SHP77 (cell line): ENCODE results near the gene SMC3.
"Not testable (repeated sequence)": the region's sequence is repeated elsewhere in the genome, so short reads cannot be mapped to it uniquely, and the experiment has no call there.

ENCODE experiments used
- DNase-seq, 2 experiments: peaks; one replicate each; lab custom pipeline; 2025; lab: John Stamatoyannopoulos, UW

Gene SMC3

DNA sequence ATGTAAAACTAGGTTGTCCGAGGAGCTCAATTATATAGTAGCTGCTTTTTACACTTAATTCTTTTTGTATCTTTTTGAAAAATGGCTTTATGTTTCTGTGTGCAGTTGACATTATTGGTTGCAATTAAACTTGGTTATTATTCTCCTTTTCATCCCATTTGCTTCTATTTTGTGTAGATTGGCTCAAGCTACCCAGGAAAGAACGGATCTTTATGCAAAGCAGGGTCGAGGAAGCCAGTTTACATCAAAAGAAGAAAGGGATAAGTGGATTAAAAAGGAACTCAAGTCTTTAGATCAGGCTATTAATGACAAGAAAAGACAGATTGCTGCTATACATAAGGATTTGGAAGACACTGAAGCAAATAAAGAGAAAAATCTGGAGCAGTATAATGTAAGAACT is 16.5 kb downstream of the SMC3 start:
- no peak for DNase-seq

- no peak for DNase-seq
Measured at GRCh38 chr10:110591760-110592159, 24.3 kb downstream of the SMC3 start.

DNA sequence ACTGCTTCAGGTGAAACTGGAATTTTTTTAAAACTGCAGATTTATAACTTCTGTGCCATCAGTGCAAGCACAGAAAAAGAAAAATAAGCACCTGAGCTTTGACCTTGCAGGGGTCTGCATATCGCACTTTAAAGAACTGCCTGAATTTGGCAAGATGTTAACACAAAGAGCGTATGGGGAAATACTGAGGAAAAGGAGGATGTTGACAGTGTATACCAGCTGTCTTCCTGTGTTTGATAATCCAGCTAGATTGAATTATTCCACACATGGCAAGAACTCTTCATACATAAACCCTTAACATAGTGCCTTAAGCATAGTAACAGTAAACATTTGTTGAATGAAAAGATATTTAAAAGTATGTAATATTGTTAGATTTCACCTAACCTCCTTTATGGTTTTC is 30.0 kb downstream of the SMC3 start:
- no peak for DNase-seq

GRCh38 chr10:110600487-110601101 is 33.1 kb downstream of the SMC3 start:
- DNase-seq, result peak; percentile 22 to 66

- no peak for DNase-seq
Measured at GRCh38 chr10:110601581-110601980, 34.1 kb downstream of the SMC3 start.

- DNase-seq, result no peak
Measured at GRCh38 chr10:110608087-110608486, 40.6 kb downstream of the SMC3 start.

DNA sequence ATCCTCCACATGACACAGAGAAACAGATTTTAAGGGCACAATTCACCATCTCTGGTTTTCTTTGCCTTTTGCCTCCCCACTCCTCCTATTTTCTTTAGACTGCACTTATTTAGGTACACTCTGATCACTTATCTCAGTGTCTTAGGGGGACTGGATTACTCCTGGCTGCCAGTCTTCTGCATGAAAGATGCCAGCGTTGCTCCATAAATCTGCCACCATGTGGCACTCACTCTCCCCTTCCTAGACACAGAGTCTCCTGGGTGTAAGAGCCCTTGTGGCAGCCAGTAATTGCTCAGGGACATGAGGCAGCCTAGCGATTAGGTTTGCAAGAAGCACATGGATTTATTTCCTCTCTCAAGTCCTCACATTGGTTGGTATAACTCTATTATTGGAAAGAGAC is 42.1 kb downstream of the SMC3 start:
- DNase-seq, result peak; percentile 62 to 66

DNA sequence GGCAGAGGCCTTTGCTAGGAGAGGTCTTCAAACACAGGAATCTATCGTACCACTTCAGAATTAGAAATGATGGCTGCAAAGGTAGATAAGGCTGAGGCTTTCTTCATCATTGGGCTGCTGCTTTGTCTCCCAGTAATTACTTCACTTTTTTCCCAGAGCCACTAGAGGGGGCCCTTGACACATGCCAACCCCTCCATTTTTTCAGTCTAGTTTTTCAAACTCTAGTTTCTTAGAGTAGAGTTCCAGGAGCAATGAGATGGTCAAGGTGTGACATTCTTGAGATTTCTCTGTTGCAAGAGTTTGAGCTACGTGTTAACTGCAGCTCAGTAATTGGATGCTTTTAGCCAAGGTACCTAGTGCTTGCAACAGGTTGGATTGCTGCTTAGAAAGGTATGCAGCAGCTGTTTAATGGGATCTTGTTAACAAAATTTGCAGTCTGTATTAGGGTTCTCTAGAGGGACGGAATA is 42.8 kb downstream of the SMC3 start:
- peak; percentile 48 to 54 for DNase-seq

GRCh38 chr10:110610781-110611180 is 43.3 kb downstream of the SMC3 start:
- not testable (repeated sequence) for DNase-seq

DNA sequence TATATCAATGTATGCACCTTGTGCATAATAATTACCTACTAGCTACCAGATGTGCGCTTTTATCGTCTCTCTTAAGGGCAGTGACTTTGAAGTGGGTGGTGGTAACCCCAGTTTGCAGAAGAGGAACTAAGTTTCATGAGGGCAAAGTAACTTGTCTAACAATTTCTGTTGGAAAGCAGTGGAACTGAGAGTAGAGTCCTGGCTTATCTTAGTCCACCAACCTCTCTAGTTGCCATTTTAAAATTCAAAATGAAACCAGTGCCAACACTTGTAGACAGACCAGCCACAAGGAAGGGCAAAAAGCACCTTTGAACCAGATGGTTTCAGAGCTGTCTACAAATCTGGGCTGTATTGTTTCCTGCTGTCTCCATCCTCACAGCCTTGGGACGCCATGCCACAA is 44.6 kb downstream of the SMC3 start:
- no peak for DNase-seq

DNA sequence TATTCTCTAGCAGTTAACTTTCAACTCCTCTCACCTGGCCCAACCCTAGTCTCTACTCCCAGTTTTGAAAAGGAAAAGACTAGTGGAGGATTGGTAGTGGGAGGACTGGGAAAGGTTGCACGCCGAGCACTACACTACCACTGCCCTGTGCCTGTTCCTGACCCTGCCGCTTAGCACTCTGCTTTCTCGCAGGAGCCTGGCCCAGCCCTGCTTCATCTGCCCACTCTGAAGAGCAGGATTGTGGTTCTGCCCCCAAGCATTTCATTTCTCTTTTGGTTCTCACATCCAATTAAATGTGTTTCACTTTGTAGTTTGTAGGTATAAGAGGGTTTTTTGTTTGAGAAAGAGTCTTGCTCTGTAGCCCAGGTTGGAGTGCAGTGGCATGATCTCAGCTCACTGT is 45.1 kb downstream of the SMC3 start:
- DNase-seq, result no peak

GRCh38 chr10:110613341-110613995 is 46.0 kb downstream of the SMC3 start:
- DNase-seq, result no peak

DNA sequence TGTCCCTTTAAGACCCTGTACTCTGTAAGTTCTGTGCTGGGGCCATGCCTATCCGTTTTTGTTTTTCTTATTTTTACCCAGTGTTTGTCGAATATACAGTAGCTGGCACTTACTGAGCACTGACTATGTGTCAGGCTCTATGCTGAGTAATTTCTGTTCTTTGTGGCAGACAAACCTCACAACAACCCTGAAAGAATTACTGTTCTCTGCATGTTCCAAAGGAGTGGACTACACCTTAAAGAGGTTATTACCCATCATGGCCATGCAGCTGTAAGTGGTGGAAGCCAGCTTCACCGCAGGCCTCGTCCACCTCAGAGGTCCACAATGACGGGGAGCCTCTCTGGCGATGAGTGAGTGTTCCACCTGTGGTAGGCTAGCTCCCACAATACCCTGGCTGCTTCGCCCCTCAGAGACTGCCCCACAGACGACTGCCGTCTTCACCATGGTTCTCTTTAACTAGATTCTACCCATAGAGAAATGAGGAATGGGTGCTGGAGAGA is 46.6 kb downstream of the SMC3 start:
- DNase-seq, result no peak

- DNase-seq, result no peak
Measured at GRCh38 chr10:110615057-110615747, 47.7 kb downstream of the SMC3 start.

DNA sequence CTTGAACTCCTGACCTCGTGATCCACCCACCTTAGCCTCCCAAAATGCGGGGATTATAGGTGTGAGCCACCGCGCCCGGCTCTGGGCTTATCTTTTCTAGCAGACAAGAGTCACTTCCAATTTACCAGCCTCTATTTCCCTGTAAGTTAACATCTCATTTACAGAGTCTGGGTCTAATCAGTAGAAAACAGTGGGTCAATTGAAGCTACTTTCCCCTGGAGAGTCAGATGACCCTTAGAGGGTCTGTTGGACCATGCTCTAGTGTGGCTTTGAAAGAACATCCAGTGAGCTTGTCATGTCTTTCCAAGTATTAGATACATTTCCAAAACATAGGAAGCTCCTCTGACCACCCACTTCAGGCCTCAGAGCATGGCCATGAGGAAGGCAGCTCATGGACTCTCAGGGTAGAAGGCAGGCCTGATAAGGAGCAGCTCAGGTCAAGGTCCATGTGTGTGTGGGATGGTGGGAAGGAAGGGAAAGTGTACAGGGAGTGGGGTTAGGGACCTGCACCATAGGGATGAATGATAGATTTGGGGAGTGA is 49.1 kb downstream of the SMC3 start:
- no peak for DNase-seq

- peak; percentile 83 to 94 for DNase-seq
Measured at GRCh38 chr10:110617425-110618229, 50.1 kb downstream of the SMC3 start.

GRCh38 chr10:110618230-110618610 is 50.7 kb downstream of the SMC3 start:
- no peak for DNase-seq

- peak in 1 of 2 experiments; percentile 29 for DNase-seq
Measured at GRCh38 chr10:110619514-110620397, 52.3 kb downstream of the SMC3 start.

DNA sequence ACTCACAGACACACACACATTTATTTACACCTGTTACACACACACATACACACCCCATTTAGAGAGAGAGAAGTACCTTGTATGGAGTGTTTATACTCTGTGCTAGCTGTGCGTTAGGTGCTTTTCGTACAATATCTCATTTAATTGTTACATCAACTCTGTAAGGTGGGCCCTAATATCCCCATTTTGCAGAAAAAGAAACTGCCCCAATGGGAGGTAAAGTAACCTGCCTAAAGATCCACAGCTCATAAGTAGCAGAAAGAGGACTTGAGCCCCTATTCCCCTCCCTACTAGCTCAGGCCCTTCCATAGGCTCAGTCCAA is 52.9 kb downstream of the SMC3 start:
- DNase-seq, result no peak

DNA sequence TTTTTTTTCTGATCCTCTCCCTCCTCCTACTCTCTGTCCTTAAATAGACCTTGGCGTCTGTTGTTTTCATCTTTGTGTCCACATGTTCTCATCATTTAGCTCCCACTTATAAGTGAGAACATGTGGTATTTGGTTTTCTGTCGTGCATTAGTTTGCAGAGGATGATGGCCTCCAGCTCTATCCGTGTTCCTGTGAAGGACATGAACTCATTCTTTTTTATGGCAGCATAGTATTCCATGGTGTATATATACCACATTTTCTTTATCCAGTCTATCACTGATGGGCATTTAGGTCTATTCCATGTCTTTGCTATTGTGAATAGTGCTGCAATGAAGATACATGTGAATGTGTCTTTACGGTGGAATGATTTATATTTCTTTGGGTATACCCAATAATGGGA is 55.8 kb downstream of the SMC3 start:
- not testable (repeated sequence) for DNase-seq

DNA sequence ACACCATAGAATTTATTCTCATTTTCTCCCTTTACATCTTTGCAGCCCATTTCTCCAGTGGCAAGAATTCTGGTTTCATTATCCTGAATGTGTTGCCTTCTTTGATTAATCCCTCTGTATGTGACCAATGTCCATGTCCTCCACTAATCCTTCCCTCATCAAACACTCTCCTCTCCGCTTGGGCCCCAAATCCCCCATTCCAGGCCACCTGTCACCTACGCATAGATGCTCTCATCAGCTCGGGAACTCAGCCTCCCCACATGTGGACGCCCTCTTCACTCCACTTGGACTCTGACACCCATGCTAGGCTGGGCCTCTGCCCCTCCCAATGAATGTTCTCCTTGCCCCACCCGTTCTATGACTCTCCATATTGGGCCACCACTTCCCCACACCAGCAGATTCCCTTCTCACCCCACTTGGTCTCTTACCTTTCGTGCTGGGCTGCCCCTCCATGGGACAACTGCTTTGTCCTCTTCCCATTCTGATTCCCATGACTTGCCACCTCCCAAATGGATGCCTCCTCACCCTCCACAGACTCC is 57.9 kb downstream of the SMC3 start:
- DNase-seq, result no peak
